A673 (cell line): ENCODE results near the gene HK1. TPM values are rescaled to one million over a fixed set of nuclear protein-coding genes. Genes with fewer than 3 reads are reported as not detected.

Experiments used
- BruUV-seq: library from RNA; stranded (reverse); fragments of 400-500 nt; replicated peaks from 2 replicates; lab custom pipeline; 2021; lab: Mats Ljungman, UMichigan
- CTCF ChIA-PET: fragments of 300-600 bp; sonication (Branson Sonifier 250); formaldehyde crosslinking; loops from one replicate; lab custom pipeline; 2022; ENCODE audit warnings: antibody characterized with exemption; lab: Charles Lee
- POLR2A ChIA-PET: fragments of 300-600 bp; sonication (Branson Sonifier 250); formaldehyde crosslinking; loops from one replicate; lab custom pipeline; 2022; ENCODE audit warnings: antibody characterized with exemption; ENCODE audit not compliant: low non-redundant PET; lab: Charles Lee
- DNase-seq: peaks from one replicate; pipeline ENCODE4 v3.0.0-alpha.2; 2015; ENCODE audit warnings: low spot score
- H3K27ac ChIP-seq: fragments of 200-600 bp; sonication (generic); 2 replicates; pipeline ENCODE4 v1.5.1; 2016; ENCODE audit warnings: mixed run types, low read depth, mild to moderate bottlenecking, mixed read lengths, antibody characterized with exemption, low read length; ENCODE audit not compliant: poor library complexity, severe bottlenecking
- H3K27me3 ChIP-seq: fragments of 200-600 bp; sonication (generic); replicated peaks from 2 replicates; pipeline ENCODE4 v1.6.1; 2017; ENCODE audit warnings: mixed run types, low read depth, mild to moderate bottlenecking, mixed read lengths, antibody characterized with exemption, low read length; ENCODE audit not compliant: insufficient read depth, poor library complexity
- H3K36me3 ChIP-seq: fragments of 200-600 bp; sonication (generic); 2 replicates; pipeline ENCODE4 v1.6.1; 2016; ENCODE audit warnings: mixed run types, mild to moderate bottlenecking, mixed read lengths, antibody characterized with exemption, low read length; ENCODE audit not compliant: insufficient read depth, poor library complexity, severe bottlenecking
- H3K4me1 ChIP-seq: fragments of 200-600 bp; sonication (generic); 2 replicates; pipeline ENCODE4 v1.6.1; 2017; ENCODE audit warnings: mixed run types, mild to moderate bottlenecking, mixed read lengths, antibody characterized with exemption, low read length; ENCODE audit not compliant: insufficient read depth, poor library complexity, severe bottlenecking
- H3K4me3 ChIP-seq: fragments of 200-600 bp; sonication (generic); 2 replicates; pipeline ENCODE4 v1.5.1; 2016; ENCODE audit warnings: low read depth, mixed run types, mild to moderate bottlenecking, mixed read lengths, low read length; ENCODE audit not compliant: poor library complexity, severe bottlenecking
- H3K9me3 ChIP-seq: fragments of 200-600 bp; sonication (generic); 2 replicates; pipeline ENCODE4 v1.6.1; 2016; ENCODE audit warnings: mixed run types, low read depth, mild to moderate bottlenecking, mixed read lengths, antibody characterized with exemption, low read length; ENCODE audit not compliant: poor library complexity, severe bottlenecking
- EZH2 ChIP-seq: fragments of 200-600 bp; sonication (generic); IDR thresholded peaks from 2 replicates; pipeline ENCODE4 v1.6.1; 2017; ENCODE audit warnings: borderline replicate concordance, low read depth, mild to moderate bottlenecking, mixed read lengths, antibody characterized with exemption, low read length; ENCODE audit not compliant: poor library complexity, severe bottlenecking
- intact Hi-C: fragments of 100-400 bp; cut with micrococcal nuclease; formaldehyde crosslinking; loops from one replicate; pipeline ENCODE4 v1.10.0; 2022; ENCODE audit not compliant: unreplicated experiment
- total RNA-seq: library from RNA; stranded (reverse); gene quantifications from 2 replicates; pipeline ENCODE4 v1.2.3, GENCODE V29; 2021
- TF ChIP-seq, protein P1 (sequence below): fragments of 300-800, 200-600 bp; sonication (generic); conservative IDR thresholded peaks from 2 replicates; pipeline ENCODE4 v1.5.1; 2017; ENCODE audit warnings: low read depth, mild to moderate bottlenecking, antibody characterized with exemption, low read length, moderate library complexity, mixed read lengths

Gene HK1
- total RNA-seq, 1 experiment from 2014 or later, result 107 TPM

DNA sequence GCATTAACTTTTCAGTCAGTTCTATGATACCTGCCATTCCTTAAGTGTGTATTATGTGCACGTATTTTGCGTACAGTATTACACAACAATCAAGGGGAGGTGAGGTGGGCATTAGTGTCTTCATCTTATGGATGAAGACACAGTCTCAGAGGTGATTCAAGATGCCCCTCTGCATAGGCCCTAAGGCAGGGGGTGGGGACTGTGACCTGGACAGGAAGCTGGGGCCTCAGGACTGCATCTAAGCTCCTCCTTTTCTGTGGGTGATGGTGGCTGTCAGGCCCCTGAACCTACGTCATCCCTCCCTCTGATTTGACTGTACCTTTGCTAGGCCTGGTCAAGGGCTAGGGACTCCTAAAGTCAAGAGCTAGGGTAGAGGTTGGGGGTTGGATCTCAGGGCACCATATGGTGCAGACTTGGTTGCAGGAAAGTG is 38.9 kb downstream of the HK1 start:
- DNase-seq, result no peak
- Histone ChIP-seq H3K9me3 (no peaks in the 10 kb centered on the region), H3K4me3 (no peak overlapping the region), H3K27me3 (no peaks in the 10 kb centered on the region), H3K27ac (no peak overlapping the region), H3K36me3 (no peaks in the 10 kb centered on the region), H3K4me1 (peaks cover 22% of the 10 kb centered on the region)
- intact Hi-C loops, result no loop called here
- BruUV-seq, result no TSS peak
- TF ChIP-seq, protein P1, sequence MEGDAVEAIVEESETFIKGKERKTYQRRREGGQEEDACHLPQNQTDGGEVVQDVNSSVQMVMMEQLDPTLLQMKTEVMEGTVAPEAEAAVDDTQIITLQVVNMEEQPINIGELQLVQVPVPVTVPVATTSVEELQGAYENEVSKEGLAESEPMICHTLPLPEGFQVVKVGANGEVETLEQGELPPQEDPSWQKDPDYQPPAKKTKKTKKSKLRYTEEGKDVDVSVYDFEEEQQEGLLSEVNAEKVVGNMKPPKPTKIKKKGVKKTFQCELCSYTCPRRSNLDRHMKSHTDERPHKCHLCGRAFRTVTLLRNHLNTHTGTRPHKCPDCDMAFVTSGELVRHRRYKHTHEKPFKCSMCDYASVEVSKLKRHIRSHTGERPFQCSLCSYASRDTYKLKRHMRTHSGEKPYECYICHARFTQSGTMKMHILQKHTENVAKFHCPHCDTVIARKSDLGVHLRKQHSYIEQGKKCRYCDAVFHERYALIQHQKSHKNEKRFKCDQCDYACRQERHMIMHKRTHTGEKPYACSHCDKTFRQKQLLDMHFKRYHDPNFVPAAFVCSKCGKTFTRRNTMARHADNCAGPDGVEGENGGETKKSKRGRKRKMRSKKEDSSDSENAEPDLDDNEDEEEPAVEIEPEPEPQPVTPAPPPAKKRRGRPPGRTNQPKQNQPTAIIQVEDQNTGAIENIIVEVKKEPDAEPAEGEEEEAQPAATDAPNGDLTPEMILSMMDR, result no peak
- TF ChIP-seq EZH2, result no peak
- ChIA-PET CTCF (no interaction called here), POLR2A (no interaction called here)

DNA sequence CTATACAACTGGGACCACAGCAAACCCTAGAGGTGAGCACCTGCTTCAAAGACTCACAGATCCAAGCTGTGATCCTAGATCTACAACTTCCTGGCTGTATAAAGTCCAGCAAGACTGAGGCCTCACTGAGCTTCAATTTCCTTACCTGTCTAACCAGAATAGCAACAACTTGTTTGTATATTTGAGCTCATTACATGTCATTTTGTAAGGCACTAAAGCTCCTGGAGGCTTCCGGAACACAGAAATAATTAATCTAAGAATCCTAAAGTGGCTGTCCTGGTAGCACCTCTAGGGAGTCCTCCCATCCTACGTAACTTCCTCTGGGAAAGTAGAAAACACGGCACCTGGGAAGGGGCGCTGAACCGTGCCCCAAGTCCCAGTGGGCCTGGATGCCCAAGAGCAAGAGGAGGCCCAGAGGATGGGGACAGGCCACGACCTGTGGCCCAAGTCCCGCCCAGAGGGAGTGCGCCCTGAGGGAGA is 39.4 kb downstream of the HK1 start:
- DNase-seq, result no peak
- H3K27me3 ChIP-seq, result no peaks in the 10 kb centered on the region
- no peaks in the 10 kb centered on the region for H3K36me3 ChIP-seq
- POLR2A ChIA-PET, result no interaction called here
- CTCF ChIA-PET, result no interaction called here
- H3K4me1 ChIP-seq, result peaks cover 22% of the 10 kb centered on the region
- no peaks in the 10 kb centered on the region for H3K9me3 ChIP-seq
- peak overlapping the region; percentile 51 for H3K27ac ChIP-seq
- intact Hi-C loops, result no loop called here
- no TSS peak for BruUV-seq
- H3K4me3 ChIP-seq, result peak overlapping the region; percentile 99
- TF ChIP-seq EZH2, result no peak
- TF ChIP-seq, protein P1, result no peak

DNA sequence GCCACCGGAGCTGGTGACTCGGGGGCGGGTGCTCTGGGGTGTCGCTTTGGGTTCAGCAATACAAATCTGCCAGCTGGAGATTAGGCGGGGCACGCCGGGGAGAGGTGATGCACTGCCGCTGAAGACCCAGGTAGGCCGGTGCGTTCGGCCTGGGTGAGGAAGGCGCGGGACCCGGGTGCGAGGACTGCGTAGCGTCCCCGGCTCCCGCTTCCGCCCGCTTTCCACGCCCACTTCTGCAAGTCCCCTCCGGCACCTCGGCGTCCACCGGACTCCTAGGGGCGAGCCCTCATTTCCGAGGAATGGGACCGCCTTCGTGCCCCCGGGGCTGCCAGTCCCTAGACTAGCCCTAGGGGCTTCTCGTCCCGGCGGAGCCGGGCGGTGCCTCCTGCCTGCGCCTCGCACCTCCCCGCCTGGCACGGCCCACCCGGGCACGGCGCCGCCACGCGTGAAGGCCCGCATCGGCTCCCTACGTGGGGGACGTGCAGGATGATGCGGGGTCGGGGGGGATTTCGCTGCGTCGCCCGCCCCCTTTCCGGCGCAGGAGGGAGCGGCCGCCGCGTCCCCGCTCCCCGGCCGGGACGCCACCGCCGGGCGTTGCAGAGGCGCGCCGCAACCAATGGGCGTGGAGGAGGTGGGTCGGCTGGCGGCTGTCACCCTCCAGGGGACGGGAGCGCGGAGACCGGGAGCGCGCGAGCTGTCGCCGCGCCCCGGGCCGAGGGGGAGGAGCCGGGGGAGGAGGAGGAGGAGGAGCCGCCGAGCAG is 40.0 kb downstream of the HK1 start:
- Histone ChIP-seq H3K27me3 (no peaks in the 10 kb centered on the region), H3K4me3 (peak overlapping the region; percentile 99), H3K4me1 (peaks cover 25% of the 10 kb centered on the region), H3K36me3 (no peaks in the 10 kb centered on the region), H3K9me3 (no peaks in the 10 kb centered on the region), H3K27ac (peak overlapping the region; percentile 51)
- TF ChIP-seq, protein P1, result no peak
- TF ChIP-seq EZH2, result no peak
- POLR2A ChIA-PET, result no interaction called here
- CTCF ChIA-PET, result no interaction called here
- BruUV-seq, result no TSS peak
- DNase-seq, result peak; percentile 95
- intact Hi-C loops, result no loop called here
